GM23338 (cell line): ENCODE data around the gene TNS4. TPM values are rescaled to one million over a fixed set of nuclear protein-coding genes. Genes with fewer than 3 reads are reported as not detected.

Experiments used
- ATAC-seq: fragments of 200-7000 bp; cut with Tn5 transposase; 3 replicates; pipeline ENCODE4 v1.9.1; 2020
- DNase-seq: peaks from one replicate; pipeline ENCODE4 v3.0.0-alpha.2; 2015; ENCODE audit warnings: low spot score
- H2AFZ ChIP-seq: fragments of 200-600 bp; sonication (generic); 2 replicates; pipeline ENCODE4 v1.8.0; 2016; ENCODE audit warnings: antibody characterized with exemption, mild to moderate bottlenecking, moderate library complexity
- H3F3A ChIP-seq: fragments of 200-600 bp; sonication (generic); replicated peaks from 2 replicates; pipeline ENCODE4 v1.8.0; 2017; ENCODE audit warnings: antibody characterized with exemption, mixed run types, low read depth
- H3K27ac ChIP-seq: fragments of 200-600 bp; sonication (generic); 2 replicates; pipeline ENCODE4 v1.6.1; 2016; ENCODE audit warnings: low read depth
- H3K27me3 ChIP-seq: fragments of 200-600 bp; sonication (generic); 2 replicates; pipeline ENCODE4 v1.8.0; 2016; ENCODE audit warnings: mild to moderate bottlenecking, mixed run types, moderate library complexity; ENCODE audit not compliant: insufficient read depth
- H3K36me3 ChIP-seq: fragments of 200-600 bp; sonication (generic); 2 replicates; pipeline ENCODE4 v1.8.0; 2016; ENCODE audit warnings: mild to moderate bottlenecking; ENCODE audit not compliant: insufficient read depth
- H3K4me1 ChIP-seq: fragments of 200-600 bp; sonication (generic); 2 replicates; pipeline ENCODE4 v1.8.0; 2016; ENCODE audit warnings: mild to moderate bottlenecking, moderate library complexity; ENCODE audit not compliant: insufficient read depth
- H3K4me2 ChIP-seq: fragments of 200-600 bp; sonication (generic); 2 replicates; pipeline ENCODE4 v1.7.1; 2017; ENCODE audit warnings: mixed run types
- H3K4me3 ChIP-seq: fragments of 200-600 bp; sonication (generic); 2 replicates; pipeline ENCODE4 v1.6.1; 2016; ENCODE audit warnings: mixed run types
- H3K79me2 ChIP-seq: fragments of 200-600 bp; sonication (generic); replicated peaks from 2 replicates; pipeline ENCODE4 v1.8.0; 2017; ENCODE audit warnings: mild to moderate bottlenecking; ENCODE audit not compliant: insufficient read depth
- H3K9me2 ChIP-seq: fragments of 200-600 bp; sonication (generic); 2 replicates; pipeline ENCODE4 v1.8.0; 2017; ENCODE audit not compliant: insufficient read depth
- H4K20me1 ChIP-seq: fragments of 200-600 bp; sonication (generic); replicated peaks from 2 replicates; pipeline ENCODE4 v1.8.0; 2017; ENCODE audit warnings: mild to moderate bottlenecking; ENCODE audit not compliant: insufficient read depth
- H3K27ac Mint-ChIP-seq: 2 replicates; pipeline ENCODE4 v1.8.0; 2020; ENCODE audit warnings: inconsistent platforms, mild to moderate bottlenecking, moderate library complexity, mixed read lengths
- H3K27me3 Mint-ChIP-seq: 3 replicates; pipeline ENCODE4 v1.8.0; 2022; ENCODE audit warnings: low read depth, mild to moderate bottlenecking, moderate library complexity, mixed read lengths, inconsistent platforms; ENCODE audit not compliant: insufficient read depth, poor library complexity
- H3K36me3 Mint-ChIP-seq: 3 replicates; pipeline ENCODE4 v1.8.0; 2021; ENCODE audit warnings: low read depth, mild to moderate bottlenecking, inconsistent platforms, moderate library complexity, mixed read lengths
- H3K4me1 Mint-ChIP-seq: 3 replicates; pipeline ENCODE4 v1.8.0; 2020; ENCODE audit warnings: mild to moderate bottlenecking, inconsistent platforms, mixed read lengths
- H3K4me3 Mint-ChIP-seq: 3 replicates; pipeline ENCODE4 v1.8.0; 2021; ENCODE audit warnings: moderate library complexity, mild to moderate bottlenecking, inconsistent platforms, mixed read lengths
- H3K9me3 Mint-ChIP-seq: 3 replicates; pipeline ENCODE4 v1.8.0; 2020; ENCODE audit warnings: moderate library complexity, mild to moderate bottlenecking, inconsistent platforms, mixed read lengths
- CREB1 ChIP-seq: fragments of 250-450 bp; sonication (Bioruptor Pico); IDR thresholded peaks from 2 replicates; pipeline ENCODE4 v1.5.0; 2020; ENCODE audit warnings: low read depth, mild to moderate bottlenecking, moderate library complexity
- CTCF ChIP-seq, 2 experiments: fragments of 200-600 bp in 1 of 2; sonication (generic) in 1 of 2; conservative IDR thresholded peaks; 2 replicates each; pipeline versions ENCODE4 v1.5.1 to v1.6.1; 2016 to 2017; ENCODE audit warnings: antibody characterized with exemption in 2 of 2, low read depth in 2 of 2, mild to moderate bottlenecking in 2 of 2, moderate library complexity in 1 of 2
- ETS1 ChIP-seq: IDR thresholded peaks from 2 replicates; pipeline ENCODE4 v1.6.1; 2016; ENCODE audit warnings: antibody characterized with exemption
- EZH2 ChIP-seq: fragments of 200-600 bp; sonication (generic); IDR thresholded peaks from one replicate; pipeline ENCODE4 v1.8.0; 2017; ENCODE audit warnings: antibody characterized with exemption, mild to moderate bottlenecking, low read depth; ENCODE audit not compliant: unreplicated experiment
- EZH2phosphoT487 ChIP-seq: fragments of 200-600 bp; sonication (generic); IDR thresholded peaks from one replicate; pipeline ENCODE4 v1.8.1; 2018; ENCODE audit warnings: antibody characterized with exemption; ENCODE audit not compliant: unreplicated experiment
- JUNB ChIP-seq: IDR thresholded peaks from one replicate; pipeline ENCODE4 v1.6.1; 2016; ENCODE audit warnings: antibody characterized with exemption; ENCODE audit not compliant: unreplicated experiment
- NANOG ChIP-seq: IDR thresholded peaks from 2 replicates; pipeline ENCODE4 v1.6.1; 2016; ENCODE audit warnings: antibody characterized with exemption, borderline replicate concordance
- POLR2AphosphoS5 ChIP-seq: IDR thresholded peaks from 2 replicates; pipeline ENCODE4 v1.6.1; 2016; ENCODE audit warnings: antibody characterized with exemption, low read depth
- REST ChIP-seq: IDR thresholded peaks from one replicate; pipeline ENCODE4 v1.6.1; 2018; ENCODE audit warnings: antibody characterized with exemption; ENCODE audit not compliant: unreplicated experiment
- STAT1 ChIP-seq: IDR thresholded peaks from one replicate; pipeline ENCODE4 v1.6.1; 2016; ENCODE audit warnings: antibody characterized with exemption; ENCODE audit not compliant: unreplicated experiment
- ZNF114 ChIP-seq: fragments of 250-450 bp; sonication (Bioruptor Pico); IDR thresholded peaks from 2 replicates; pipeline ENCODE4 v1.5.0; 2020; ENCODE audit warnings: mild to moderate bottlenecking, moderate library complexity
- ZNF331 ChIP-seq: fragments of 250-450 bp; sonication (Bioruptor Pico); IDR thresholded peaks from 2 replicates; pipeline ENCODE4 v1.5.0; 2020; ENCODE audit warnings: low read depth, mild to moderate bottlenecking, moderate library complexity
- ZNF462 ChIP-seq: fragments of 250-450 bp; sonication (Bioruptor Pico); IDR thresholded peaks from 2 replicates; pipeline ENCODE4 v1.5.0; 2020; ENCODE audit warnings: mild to moderate bottlenecking, moderate library complexity
- polyA plus RNA-seq: library from polyadenylated mRNA; unstranded; fragments of >200 nt; fragmentation: Nextera tagmentation; extraction: Ambion mirVana; gene quantifications from 2 replicates; pipeline ENCODE4 v1.2.1, GENCODE V29; 2016
- total RNA-seq: library from RNA; depleted of rRNA; stranded (reverse); fragments of >200 nt; shearing (Covaris generic); gene quantifications from 2 replicates; pipeline ENCODE4 v1.2.3, GENCODE V29; 2014

The TNS4 gene
- total and polyA plus RNA-seq, 2 experiments from 2014 or later = 0.31 to 4.9 TPM

- no peak overlapping the region for H3K4me3 Mint-ChIP-seq
- Histone ChIP-seq H2AFZ (no peak overlapping the region), H3F3A (no peaks in the 10 kb centered on the region), H3K79me2 (no peaks in the 10 kb centered on the region), H3K27ac (no peak overlapping the region), H4K20me1 (no peaks in the 10 kb centered on the region), H3K9me2 (no peaks in the 10 kb centered on the region), H3K4me2 (no peak overlapping the region), H3K36me3 (no peaks in the 10 kb centered on the region), H3K27me3 (no peaks in the 10 kb centered on the region), H3K4me1 (peaks cover 4% of the 10 kb centered on the region; the same call in 1 of the 2 replicates), H3K4me3 (no peak overlapping the region)
- ATAC-seq (no peak), DNase-seq (no peak)
- no peak for TF ChIP-seq ZNF114 (CRISPR knock-in tag)
- no peak for TF ChIP-seq EZH2phosphoT487
- TF ChIP-seq POLR2AphosphoS5 = no peak
- TF ChIP-seq EZH2 = no peak
- TF ChIP-seq ZNF331 (CRISPR knock-in tag) = no peak
- no peak for TF ChIP-seq CREB1
- TF ChIP-seq STAT1 = no peak
- TF ChIP-seq REST = no peak
- TF ChIP-seq NANOG = no peak
- TF ChIP-seq ETS1 = no peak
- no peak for TF ChIP-seq JUNB
- TF ChIP-seq ZNF462 = no peak
- TF ChIP-seq CTCF (conservative IDR thresholded peaks at IDR 0.05; ENCODE audit: low read depth in 2 of 2) = no peak
- H3K27ac Mint-ChIP-seq = no peak overlapping the region
- H3K36me3 Mint-ChIP-seq = no peaks in the 10 kb centered on the region
- peaks cover 23% of the 10 kb centered on the region for H3K27me3 Mint-ChIP-seq
- H3K9me3 Mint-ChIP-seq = no peaks in the 10 kb centered on the region; the same call in 2 of the 3 replicates
- H3K4me1 Mint-ChIP-seq = peaks cover 17% of the 10 kb centered on the region
These were observed 35.1 kb upstream of the TNS4 start for GRCh38 chr17:40536295-40537171.
